ENCODE measurements around the gene TXNDC2.

- TF ChIP-seq CTCF (IDR thresholded peaks at IDR 0.05) (no peak), EZH2phosphoT487 (IDR thresholded peaks at IDR 0.05) (no peak)
Measured at GRCh38 chr18:9919564-9920232, 33.9 kb downstream of the TXNDC2 start.

Measured in neural progenitor cell (in vitro differentiated cells).